Astrocyte of the cerebellum (primary cell): ENCODE results near the gene TBX19.
"Not testable (repeated sequence)": the region's sequence is repeated elsewhere in the genome, so short reads cannot be mapped to it uniquely, and the experiment has no call there.

Experiments
- DNase-seq: peaks from one replicate; pipeline ENCODE4 v3.0.0-alpha.2; 2011; ENCODE audit warnings: low read depth
- H3K4me3 ChIP-seq: 2 replicates; pipeline ENCODE4 v1.5.1; 2011; ENCODE audit warnings: mild to moderate bottlenecking, low read depth, low read length, moderate library complexity
- in situ Hi-C: cut with HindIII; loops from 2 replicates; pipeline ENCODE4 v1.10.0; 2017; ENCODE audit warnings: low sequenced_read_pairs
- TF ChIP-seq, protein P1 (sequence below): IDR thresholded peaks from 2 replicates; pipeline ENCODE4 v1.5.1; 2012; ENCODE audit warnings: low read length, low read depth, moderate library complexity, mild to moderate bottlenecking; ENCODE audit errors: missing control alignments

The TBX19 gene

GRCh38 chr1:168344517-168344916 lies 63.8 kb downstream of the TBX19 start:
- no peak for DNase-seq
- in situ Hi-C loops, result no loop called here

GRCh38 chr1:168345939-168346338 lies 65.3 kb downstream of the TBX19 start:
- TF ChIP-seq, protein P1, sequence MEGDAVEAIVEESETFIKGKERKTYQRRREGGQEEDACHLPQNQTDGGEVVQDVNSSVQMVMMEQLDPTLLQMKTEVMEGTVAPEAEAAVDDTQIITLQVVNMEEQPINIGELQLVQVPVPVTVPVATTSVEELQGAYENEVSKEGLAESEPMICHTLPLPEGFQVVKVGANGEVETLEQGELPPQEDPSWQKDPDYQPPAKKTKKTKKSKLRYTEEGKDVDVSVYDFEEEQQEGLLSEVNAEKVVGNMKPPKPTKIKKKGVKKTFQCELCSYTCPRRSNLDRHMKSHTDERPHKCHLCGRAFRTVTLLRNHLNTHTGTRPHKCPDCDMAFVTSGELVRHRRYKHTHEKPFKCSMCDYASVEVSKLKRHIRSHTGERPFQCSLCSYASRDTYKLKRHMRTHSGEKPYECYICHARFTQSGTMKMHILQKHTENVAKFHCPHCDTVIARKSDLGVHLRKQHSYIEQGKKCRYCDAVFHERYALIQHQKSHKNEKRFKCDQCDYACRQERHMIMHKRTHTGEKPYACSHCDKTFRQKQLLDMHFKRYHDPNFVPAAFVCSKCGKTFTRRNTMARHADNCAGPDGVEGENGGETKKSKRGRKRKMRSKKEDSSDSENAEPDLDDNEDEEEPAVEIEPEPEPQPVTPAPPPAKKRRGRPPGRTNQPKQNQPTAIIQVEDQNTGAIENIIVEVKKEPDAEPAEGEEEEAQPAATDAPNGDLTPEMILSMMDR, result no peak
- in situ Hi-C loops, result no loop called here
- no peak for DNase-seq
- H3K4me3 ChIP-seq, result no peak overlapping the region

More at GRCh38 chr1:168344517-168344916, 63.8 kb downstream of the TBX19 start:
- TF ChIP-seq, protein P1, result no peak
- H3K4me3 ChIP-seq, result no peak overlapping the region

- no peak overlapping the region for H3K4me3 ChIP-seq
- TF ChIP-seq, protein P1, result no peak
- in situ Hi-C loops, result no loop called here
- DNase-seq, result no peak
Observed at GRCh38 chr1:168347630-168348029, 67.0 kb downstream of the TBX19 start.

- H3K4me3 ChIP-seq, result no peak overlapping the region
- TF ChIP-seq, protein P1, result no peak
- DNase-seq, result no peak
- in situ Hi-C loops, result no loop called here
Observed at GRCh38 chr1:168348146-168348709, 67.6 kb downstream of the TBX19 start.

GRCh38 chr1:168354335-168355269 lies 73.9 kb downstream of the TBX19 start:
- H3K4me3 ChIP-seq, DNase-seq, in situ Hi-C loops: not testable (repeated sequence)

DNA sequence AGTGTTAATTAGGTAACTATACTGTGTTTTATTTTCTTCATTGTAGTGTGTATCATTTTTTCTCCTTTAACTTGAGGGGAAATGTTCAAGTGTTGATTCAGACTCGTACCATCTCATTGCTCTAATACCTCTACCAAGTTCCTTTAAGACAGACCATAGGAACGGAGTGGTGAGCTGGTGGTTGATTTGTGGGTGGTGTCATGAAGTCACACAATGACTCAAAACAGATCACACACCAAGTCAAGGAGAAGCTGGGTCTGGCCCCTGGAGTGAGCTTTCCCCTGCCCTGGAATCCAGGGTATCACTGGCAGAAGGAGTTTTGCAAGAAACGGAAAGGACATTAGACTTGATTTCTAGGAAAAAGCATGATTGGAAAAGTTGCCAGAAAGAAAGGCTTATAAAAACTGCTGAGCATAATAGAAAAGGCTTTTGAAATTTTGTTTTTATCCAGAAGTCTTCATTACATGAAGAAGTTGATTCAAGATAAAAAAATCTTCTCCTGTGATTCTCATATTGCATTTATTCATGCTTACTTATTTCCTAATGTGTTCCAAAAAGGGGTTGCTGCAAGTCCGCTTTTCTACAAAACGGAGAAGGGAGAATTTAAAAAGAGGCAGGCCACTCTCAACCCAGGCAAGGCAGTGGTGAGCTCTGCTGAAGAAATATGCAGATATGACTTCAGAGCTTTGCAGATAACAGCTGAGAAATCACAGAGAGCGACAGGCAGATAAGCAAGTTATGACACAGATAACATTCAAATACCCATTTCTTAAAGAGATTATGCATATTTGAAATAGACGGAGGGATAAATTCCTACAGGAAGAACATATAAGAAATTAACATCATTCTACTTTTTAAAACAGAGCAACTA lies 79.7 kb downstream of the TBX19 start:
- TF ChIP-seq, protein P1, result no peak
- in situ Hi-C loops, result no loop called here

More for the DNA sequence above, 79.7 kb downstream of the TBX19 start:
- no peak for DNase-seq
- no peak overlapping the region for H3K4me3 ChIP-seq
